ENCODE results near the gene CD28.

The CD28 gene

GRCh38 chr2:203719456-203720410, 13.3 kb downstream of the CD28 start:
- DNase-seq, result no peak

DNA sequence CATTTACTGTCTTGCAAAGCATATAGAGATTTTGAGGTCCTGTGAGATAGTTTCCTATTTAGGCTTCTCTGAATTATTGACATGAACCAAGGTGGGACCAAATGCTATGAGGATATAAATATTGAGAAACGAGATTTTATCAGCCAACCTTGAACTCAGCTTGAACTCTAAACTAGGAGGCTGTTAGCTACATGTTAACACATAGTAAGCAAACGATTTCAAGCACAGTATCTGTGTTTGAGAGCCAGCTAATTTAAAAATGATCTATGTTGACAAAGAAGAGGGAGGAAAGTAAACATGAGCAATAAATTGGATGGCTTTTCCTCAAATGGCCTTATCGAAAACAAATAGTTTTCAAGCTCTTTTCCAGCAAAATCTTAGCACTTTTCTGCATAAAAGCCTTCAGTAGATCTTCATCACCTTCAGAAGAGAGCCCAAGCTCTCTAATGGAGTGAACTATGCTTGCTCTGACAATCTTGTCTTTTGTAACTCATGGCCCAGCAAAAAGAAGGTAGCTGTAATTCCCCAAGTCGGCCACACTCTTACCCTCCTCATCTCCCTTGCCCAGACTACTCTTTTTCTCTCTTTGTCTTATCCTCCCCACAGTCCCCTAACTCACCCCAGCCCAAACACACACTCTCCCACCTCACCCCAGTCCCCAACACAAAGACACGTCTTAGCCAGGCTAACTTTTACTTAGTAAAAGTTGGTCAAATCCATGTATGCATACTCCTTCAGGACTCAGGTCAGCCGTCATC, 14.7 kb downstream of the CD28 start:
- DNase-seq, result no peak

- DNase-seq, result no peak
Measured at GRCh38 chr2:203721781-203722300, 15.4 kb downstream of the CD28 start.

GRCh38 chr2:203722411-203722810, 16.0 kb downstream of the CD28 start:
- no peak for DNase-seq

- DNase-seq, result no peak
Measured at GRCh38 chr2:203728321-203728720, 21.9 kb downstream of the CD28 start.

GRCh38 chr2:203730076-203730729, 23.8 kb downstream of the CD28 start:
- no peak for DNase-seq

DNA sequence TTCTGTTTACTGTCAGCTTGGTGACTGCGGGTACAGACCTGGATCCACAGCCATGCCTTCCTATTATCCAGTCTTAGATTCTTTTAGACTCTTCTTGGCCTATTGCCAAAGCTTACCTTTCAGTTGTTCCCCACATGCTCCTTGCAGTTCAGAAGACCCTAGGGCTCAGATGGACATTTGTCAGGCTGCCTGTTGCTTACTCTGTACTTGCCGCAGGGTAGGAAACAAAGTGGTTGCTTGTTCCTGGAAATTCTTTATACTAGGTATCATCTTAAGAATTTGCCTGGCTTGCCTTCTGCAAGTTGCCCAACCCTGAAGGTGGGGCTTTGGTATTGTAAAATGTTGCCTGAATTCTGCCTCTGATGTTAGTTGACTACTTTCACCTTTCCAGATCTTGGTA, 24.4 kb downstream of the CD28 start:
- DNase-seq, result no peak

DNA sequence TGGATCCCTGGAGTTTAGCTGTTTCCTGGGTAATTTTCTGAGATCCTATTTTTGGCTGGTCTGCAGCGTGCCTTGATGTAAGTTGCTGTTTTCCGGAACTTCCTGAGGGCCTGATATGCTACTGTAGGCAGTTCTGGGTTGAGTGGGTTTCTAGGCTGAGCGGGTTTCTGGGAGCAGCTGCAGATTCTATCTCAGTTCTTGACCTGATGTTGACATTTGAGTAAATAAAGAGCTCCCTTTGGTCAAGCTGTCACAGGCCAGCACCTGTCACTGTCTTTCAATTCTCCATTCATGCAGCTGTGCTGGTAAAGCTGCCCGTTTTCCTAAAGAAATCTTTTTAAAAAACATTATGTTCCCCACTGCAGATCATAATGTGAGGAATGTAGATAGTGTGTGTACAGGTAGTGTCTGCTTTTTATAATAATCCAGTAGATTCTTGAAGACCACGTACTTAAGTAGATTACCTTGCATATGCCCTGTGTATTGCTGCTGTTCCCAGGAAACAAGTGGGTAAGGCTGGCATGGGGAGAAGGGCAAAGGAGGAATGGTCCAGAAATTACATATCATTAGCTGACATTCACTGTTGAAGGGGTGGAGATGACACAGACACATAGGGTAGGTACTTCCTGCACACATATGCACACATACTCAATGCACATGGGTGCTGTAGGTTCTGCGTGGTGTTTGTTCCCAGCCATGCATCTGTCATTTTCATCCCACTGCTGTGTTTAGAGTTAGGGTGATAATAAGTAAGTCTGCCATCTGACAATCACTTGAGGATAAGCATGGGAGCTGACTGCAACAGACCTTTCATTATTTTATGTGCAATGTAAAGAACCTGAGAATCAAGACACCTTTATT, 25.9 kb downstream of the CD28 start:
- DNase-seq, result no peak

DNA sequence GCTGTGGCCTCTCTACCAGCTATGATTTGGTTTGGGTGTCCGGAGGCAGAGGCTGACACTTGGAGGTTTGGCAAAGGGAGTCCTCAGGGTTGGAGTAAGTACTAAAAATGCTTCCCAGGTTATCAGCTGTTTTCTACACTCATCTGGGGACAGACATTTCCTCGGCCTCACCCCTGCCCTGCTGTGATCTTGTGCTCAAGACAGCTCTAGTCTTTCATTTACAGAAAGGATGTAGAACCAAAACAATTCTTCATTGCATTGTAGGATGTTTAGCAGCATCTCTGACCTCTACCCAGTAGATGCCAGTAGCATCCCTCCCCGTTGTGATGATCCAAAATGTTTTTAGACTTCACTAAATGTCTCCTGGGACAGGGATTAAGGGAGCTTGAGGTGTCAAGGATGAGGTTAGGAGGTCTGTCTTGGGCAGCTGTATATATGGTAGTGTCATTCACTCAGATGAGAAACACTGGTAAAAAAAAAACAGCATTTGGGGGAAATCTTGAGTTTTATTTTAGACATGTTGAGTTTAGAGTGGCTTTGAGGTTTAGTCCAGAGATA, 26.6 kb downstream of the CD28 start:
- DNase-seq, result no peak

DNA sequence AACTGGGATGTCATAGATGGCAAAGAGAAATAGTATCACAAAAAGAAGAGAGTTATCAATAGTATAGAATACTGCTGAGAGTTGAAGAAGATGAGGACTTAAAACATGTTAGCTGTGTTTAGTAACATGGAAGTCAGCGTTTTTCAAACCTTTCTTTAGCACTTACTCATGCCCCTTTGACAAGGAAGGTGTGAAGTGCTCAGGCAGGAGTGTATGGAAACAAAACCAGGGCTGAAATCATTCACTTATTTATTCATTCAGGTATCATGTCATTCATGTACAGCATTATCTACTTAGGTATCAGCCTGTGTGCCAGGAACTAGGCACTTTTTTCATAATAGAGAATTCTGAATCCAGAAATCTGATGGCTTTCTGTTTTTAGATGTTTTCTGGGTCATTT, 27.2 kb downstream of the CD28 start:
- no peak for DNase-seq

GRCh38 chr2:203734276-203734983, 28.0 kb downstream of the CD28 start:
- DNase-seq, result no peak

- no peak for DNase-seq
Measured at GRCh38 chr2:203737360-203737759, 30.9 kb downstream of the CD28 start.

DNA sequence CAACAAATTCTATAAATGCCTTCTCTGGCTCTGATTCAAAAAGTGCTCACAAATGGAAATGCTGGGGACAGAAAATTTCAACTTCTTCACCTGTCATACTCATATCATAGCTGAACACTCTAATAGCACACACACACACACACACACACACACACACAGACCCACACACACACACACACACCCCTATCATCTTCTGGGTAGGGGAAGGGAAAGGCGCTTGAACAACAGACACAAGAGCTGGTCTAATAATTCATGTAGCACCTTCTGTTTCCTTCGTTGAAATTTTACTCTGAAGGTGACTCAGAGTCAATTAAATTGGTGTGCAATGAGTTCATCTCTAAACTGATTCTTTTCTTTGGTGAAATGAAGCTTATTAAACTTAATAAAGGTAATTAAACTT, 32.9 kb downstream of the CD28 start:
- DNase-seq, result no peak

DNA sequence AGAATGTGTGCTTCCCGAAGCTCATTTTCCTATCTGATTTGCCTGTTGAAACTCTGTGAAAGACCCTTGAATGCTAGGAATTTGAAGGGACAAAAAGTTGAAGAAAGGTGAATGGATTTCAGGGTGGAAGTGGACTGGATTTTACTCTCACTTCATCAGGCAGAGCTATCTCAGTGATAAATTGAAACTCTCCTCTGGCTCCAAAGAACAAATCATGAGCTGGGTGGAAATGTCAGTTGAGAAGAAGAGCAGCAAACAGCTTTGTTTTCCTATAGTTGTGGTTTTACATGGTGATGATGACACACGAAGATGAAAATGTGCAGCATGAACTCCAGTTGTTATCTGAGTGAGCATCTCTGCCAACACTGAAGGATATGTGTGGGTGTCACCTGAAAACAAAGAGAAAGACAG, 34.4 kb downstream of the CD28 start:
- no peak for DNase-seq

DNA sequence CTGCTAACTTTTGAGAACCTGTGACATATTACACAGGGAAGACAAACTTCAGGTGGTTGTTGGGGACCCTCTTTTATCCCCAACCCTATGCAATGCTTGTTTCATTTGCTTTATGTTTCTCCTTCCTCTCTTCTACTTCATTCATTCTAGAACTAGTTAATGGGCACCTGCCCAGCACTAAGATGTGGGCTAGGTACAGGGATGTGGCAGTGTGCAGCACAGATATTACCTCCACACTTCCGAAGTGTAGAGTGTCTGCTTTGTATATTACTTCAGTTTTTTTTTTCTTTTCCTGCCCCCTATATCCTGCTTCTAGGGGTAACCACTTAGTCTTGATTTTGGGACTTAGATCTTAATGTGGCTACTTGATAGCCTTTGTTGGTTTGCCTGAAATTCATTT, 35.1 kb downstream of the CD28 start:
- no peak for DNase-seq

DNA sequence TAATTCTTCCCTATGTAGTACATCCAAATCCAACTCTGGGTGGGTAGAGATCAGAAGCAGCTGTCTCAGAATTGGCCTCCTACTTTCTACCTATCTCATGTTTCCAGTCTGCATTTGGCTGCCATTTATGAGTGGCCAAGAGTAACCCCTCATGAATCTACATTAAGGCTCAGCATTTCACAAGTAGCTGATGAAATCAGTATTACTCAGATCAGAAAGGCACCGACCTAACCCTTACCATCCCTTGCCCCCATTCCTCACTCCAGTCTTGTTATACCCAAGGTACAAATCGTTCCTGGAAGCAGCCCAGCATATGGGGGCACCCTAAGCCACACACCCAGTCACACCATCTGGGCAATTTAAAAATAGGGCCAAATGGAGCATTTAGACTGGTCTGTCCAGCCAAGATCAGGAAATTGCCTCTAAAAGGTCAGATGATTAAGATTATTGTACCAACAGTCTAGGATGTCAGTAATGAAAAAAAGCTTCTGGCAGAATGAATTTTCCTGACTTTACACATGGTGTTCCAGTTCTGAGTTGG, 37.1 kb downstream of the CD28 start:
- no peak for DNase-seq

GRCh38 chr2:203744091-203744490, 37.7 kb downstream of the CD28 start:
- DNase-seq, result no peak

- no peak for DNase-seq
Measured at GRCh38 chr2:203745267-203745666, 38.8 kb downstream of the CD28 start.

GRCh38 chr2:203748331-203749126, 42.1 kb downstream of the CD28 start:
- no peak for DNase-seq

Measured in NCI-H345 (cell line).